Stimulated activated CD4-positive, alpha-beta T cell treated with anti-CD3 and anti-CD28 coated beads, Interleukin-1b, Interleukin-23, amount 100 ng/mL, for 4 hours (primary cell): Measurements from ENCODE around the gene CTNNA3.

Experiments
- DNase-seq, 2 donors: peaks; one replicate each; pipeline ENCODE4 v3.0.0-alpha.2; 2020; ENCODE audit warnings: low read depth in 2 of 2

CTNNA3 gene

GRCh38 chr10:66098595-66099480, 1597.2 kb downstream of the CTNNA3 start:
- DNase-seq = no peak

GRCh38 chr10:66095610-66096009, 1600.4 kb downstream of the CTNNA3 start:
- no peak for DNase-seq

GRCh38 chr10:66085906-66086305, 1610.1 kb downstream of the CTNNA3 start:
- no peak for DNase-seq

- DNase-seq = no peak
These were observed 1624.1 kb downstream of the CTNNA3 start for GRCh38 chr10:66071907-66072306.

GRCh38 chr10:66058594-66058993, 1637.4 kb downstream of the CTNNA3 start:
- no peak for DNase-seq

- DNase-seq = no peak
These were observed 1646.7 kb downstream of the CTNNA3 start for GRCh38 chr10:66049335-66049734.

GRCh38 chr10:66045859-66046258, 1650.1 kb downstream of the CTNNA3 start:
- DNase-seq = no peak

- DNase-seq = no peak
These were observed 1654.2 kb downstream of the CTNNA3 start for GRCh38 chr10:66041771-66042170.

GRCh38 chr10:66038623-66039022, 1657.4 kb downstream of the CTNNA3 start:
- no peak for DNase-seq

- DNase-seq = no peak
These were observed 1669.7 kb downstream of the CTNNA3 start for GRCh38 chr10:66026321-66026720.

- no peak for DNase-seq
These were observed 1670.8 kb downstream of the CTNNA3 start for GRCh38 chr10:66025186-66025585.

- DNase-seq = no peak
These were observed 1674.6 kb downstream of the CTNNA3 start for GRCh38 chr10:66021423-66021822.

GRCh38 chr10:66008221-66008620, 1687.8 kb downstream of the CTNNA3 start:
- DNase-seq = no peak

GRCh38 chr10:66006411-66006810, 1689.6 kb downstream of the CTNNA3 start:
- no peak for DNase-seq

GRCh38 chr10:65993451-65993850, 1702.5 kb downstream of the CTNNA3 start:
- DNase-seq = no peak

GRCh38 chr10:65968871-65969270, 1727.1 kb downstream of the CTNNA3 start:
- DNase-seq = no peak

- no peak for DNase-seq
These were observed 1727.6 kb downstream of the CTNNA3 start for GRCh38 chr10:65968437-65968836.

GRCh38 chr10:65964205-65964604, 1731.8 kb downstream of the CTNNA3 start:
- no peak for DNase-seq

- no peak for DNase-seq
These were observed 1743.9 kb downstream of the CTNNA3 start for GRCh38 chr10:65952086-65952485.

- DNase-seq = no peak
These were observed 1745.9 kb downstream of the CTNNA3 start for GRCh38 chr10:65950075-65950474.

- no peak for DNase-seq
These were observed 1746.5 kb downstream of the CTNNA3 start for GRCh38 chr10:65949526-65949925.

GRCh38 chr10:65945061-65945460, 1750.9 kb downstream of the CTNNA3 start:
- DNase-seq = no peak

GRCh38 chr10:65943451-65943850, 1752.5 kb downstream of the CTNNA3 start:
- DNase-seq = no peak
